MM.1S (cell line): ENCODE results near the gene TPK1.

Source experiments
- DNase-seq: peaks from one replicate; pipeline ENCODE4 v3.0.0-alpha.2; 2015
- H2AFZ ChIP-seq: fragments of 300-600 bp; sonication (generic); 2 replicates; pipeline ENCODE4 v1.6.0; 2016; ENCODE audit warnings: antibody characterized with exemption, low read length
- H3F3A ChIP-seq: fragments of 300-600 bp; sonication (generic); 2 replicates; pipeline ENCODE4 v1.6.1; 2016; ENCODE audit warnings: mild to moderate bottlenecking, antibody characterized with exemption, low read length, moderate library complexity, mixed read lengths; ENCODE audit not compliant: insufficient read depth
- H3K27ac ChIP-seq: fragments of 300-600 bp; sonication (generic); 2 replicates; pipeline ENCODE4 v1.5.1; 2016; ENCODE audit warnings: mild to moderate bottlenecking, low read length
- H3K27me3 ChIP-seq: fragments of 300-600 bp; sonication (generic); replicated peaks from 2 replicates; pipeline ENCODE4 v1.6.0; 2016; ENCODE audit warnings: low read length; ENCODE audit not compliant: insufficient read depth
- H3K36me3 ChIP-seq: fragments of 300-600 bp; sonication (generic); replicated peaks from 2 replicates; pipeline ENCODE4 v1.6.1; 2016; ENCODE audit warnings: mild to moderate bottlenecking, low read length, mixed read lengths; ENCODE audit not compliant: insufficient read depth
- H3K4me1 ChIP-seq: fragments of 300-600 bp; sonication (generic); 2 replicates; pipeline ENCODE4 v1.6.1; 2016; ENCODE audit warnings: low read length, mixed read lengths
- H3K4me2 ChIP-seq: fragments of 300-600 bp; sonication (generic); 2 replicates; pipeline ENCODE4 v1.6.0; 2016; ENCODE audit warnings: low read depth, low read length
- H3K4me3 ChIP-seq: fragments of 300-600 bp; sonication (generic); 2 replicates; pipeline ENCODE4 v1.5.1; 2016; ENCODE audit warnings: low read length, mixed read lengths
- H3K79me2 ChIP-seq: fragments of 300-600 bp; sonication (generic); 2 replicates; pipeline ENCODE4 v1.6.1; 2016; ENCODE audit warnings: mixed run types, low read length, mixed read lengths
- H3K9ac ChIP-seq: fragments of 300-600 bp; sonication (generic); 2 replicates; pipeline ENCODE4 v1.6.1; 2016; ENCODE audit warnings: low read length, mixed read lengths
- H3K9me2 ChIP-seq: fragments of 300-600 bp; sonication (generic); replicated peaks from 2 replicates; pipeline ENCODE4 v1.6.1; 2016; ENCODE audit warnings: mild to moderate bottlenecking, low read length, mixed read lengths; ENCODE audit not compliant: insufficient read depth
- H3K9me3 ChIP-seq: fragments of 300-600 bp; sonication (generic); replicated peaks from 2 replicates; pipeline ENCODE4 v1.6.1; 2016; ENCODE audit warnings: mild to moderate bottlenecking, low read length, mixed read lengths; ENCODE audit not compliant: insufficient read depth
- H4K20me1 ChIP-seq: fragments of 300-600 bp; sonication (generic); 2 replicates; pipeline ENCODE4 v1.6.1; 2016; ENCODE audit warnings: mild to moderate bottlenecking, low read length, moderate library complexity, mixed read lengths; ENCODE audit not compliant: insufficient read depth
- EZH2 ChIP-seq: fragments of 300-600 bp; sonication (generic); optimal IDR thresholded peaks from 2 replicates; pipeline ENCODE3; 2017; ENCODE audit warnings: low read depth, mild to moderate bottlenecking, antibody characterized with exemption, low read length, mixed read lengths
- EZH2phosphoT487 ChIP-seq: fragments of 300-600 bp; sonication (generic); IDR thresholded peaks from 2 replicates; pipeline ENCODE4 v1.6.1; 2018; ENCODE audit warnings: antibody characterized with exemption, low read length
- TF ChIP-seq, protein P1 (sequence below): fragments of 300-600 bp; sonication (generic); IDR thresholded peaks from 2 replicates; pipeline ENCODE4 v1.5.1; 2016; ENCODE audit warnings: antibody characterized with exemption, low read length, mixed read lengths

TPK1 gene

DNA sequence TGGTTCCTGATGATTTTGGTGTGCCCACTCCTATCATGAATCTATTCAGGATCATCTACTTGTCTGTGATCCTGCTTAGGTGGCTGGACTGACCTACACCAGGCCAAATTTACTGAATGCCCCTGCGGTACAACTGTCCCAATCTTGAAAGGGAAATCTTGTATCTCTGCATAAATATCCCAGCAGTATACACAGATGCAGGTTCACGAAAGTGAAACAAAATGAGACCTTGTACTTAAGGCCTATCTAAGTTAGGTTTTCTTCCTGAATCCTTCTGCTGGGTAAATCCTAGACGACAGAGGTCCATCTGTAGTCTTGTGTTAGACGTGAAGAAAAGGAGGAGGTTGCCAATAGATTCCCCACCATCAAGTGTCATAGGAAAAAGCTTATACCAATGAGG, 346.9 kb downstream of the TPK1 start:
- Histone ChIP-seq H3K36me3 (no peaks in the 10 kb centered on the region), H3K4me1 (peaks cover 18% of the 10 kb centered on the region)

DNA sequence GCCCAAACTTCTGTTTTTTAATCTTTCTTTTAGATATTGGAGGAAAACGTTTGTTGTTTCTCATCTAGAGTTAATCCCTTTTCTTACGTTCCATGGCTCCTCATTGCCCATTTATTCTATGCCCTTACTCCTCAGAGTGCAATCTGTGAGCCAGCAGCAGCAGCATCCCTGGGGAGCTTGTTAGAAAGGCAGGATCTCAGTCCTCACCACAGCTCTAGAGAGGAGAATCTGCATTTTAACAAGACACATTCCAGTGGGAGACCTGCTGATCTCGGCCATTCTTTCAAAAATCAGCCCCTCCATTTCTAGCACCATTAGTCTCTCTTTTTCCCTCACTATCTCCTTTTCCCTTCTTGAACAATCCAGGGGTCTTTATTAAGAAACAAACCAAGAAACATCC, 348.0 kb downstream of the TPK1 start:
- Histone ChIP-seq H3K9ac (no peak overlapping the region), H3K4me3 (no peak overlapping the region), H2AFZ (no peak overlapping the region), H4K20me1 (no peaks in the 10 kb centered on the region), H3K27ac (no peak overlapping the region), H3K9me3 (no peaks in the 10 kb centered on the region), H3K4me1 (peaks cover 18% of the 10 kb centered on the region), H3K9me2 (no peaks in the 10 kb centered on the region), H3K27me3 (no peaks in the 10 kb centered on the region), H3K4me2 (no peak overlapping the region), H3K79me2 (no peaks in the 10 kb centered on the region), H3K36me3 (no peaks in the 10 kb centered on the region), H3F3A (no peaks in the 10 kb centered on the region; the same call in 1 of the 2 replicates)
- no peak for TF ChIP-seq EZH2
- TF ChIP-seq, protein P1, sequence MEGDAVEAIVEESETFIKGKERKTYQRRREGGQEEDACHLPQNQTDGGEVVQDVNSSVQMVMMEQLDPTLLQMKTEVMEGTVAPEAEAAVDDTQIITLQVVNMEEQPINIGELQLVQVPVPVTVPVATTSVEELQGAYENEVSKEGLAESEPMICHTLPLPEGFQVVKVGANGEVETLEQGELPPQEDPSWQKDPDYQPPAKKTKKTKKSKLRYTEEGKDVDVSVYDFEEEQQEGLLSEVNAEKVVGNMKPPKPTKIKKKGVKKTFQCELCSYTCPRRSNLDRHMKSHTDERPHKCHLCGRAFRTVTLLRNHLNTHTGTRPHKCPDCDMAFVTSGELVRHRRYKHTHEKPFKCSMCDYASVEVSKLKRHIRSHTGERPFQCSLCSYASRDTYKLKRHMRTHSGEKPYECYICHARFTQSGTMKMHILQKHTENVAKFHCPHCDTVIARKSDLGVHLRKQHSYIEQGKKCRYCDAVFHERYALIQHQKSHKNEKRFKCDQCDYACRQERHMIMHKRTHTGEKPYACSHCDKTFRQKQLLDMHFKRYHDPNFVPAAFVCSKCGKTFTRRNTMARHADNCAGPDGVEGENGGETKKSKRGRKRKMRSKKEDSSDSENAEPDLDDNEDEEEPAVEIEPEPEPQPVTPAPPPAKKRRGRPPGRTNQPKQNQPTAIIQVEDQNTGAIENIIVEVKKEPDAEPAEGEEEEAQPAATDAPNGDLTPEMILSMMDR = no peak
- no peak for TF ChIP-seq EZH2phosphoT487
- DNase-seq = no peak

More for the DNA sequence above, 346.9 kb downstream of the TPK1 start:
- Histone ChIP-seq H2AFZ (peak overlapping the region; percentile 54), H3K4me2 (peak overlapping the region; percentile 23), H3F3A (no peaks in the 10 kb centered on the region; the same call in 1 of the 2 replicates), H3K9me3 (no peaks in the 10 kb centered on the region), H3K27me3 (no peaks in the 10 kb centered on the region), H3K27ac (peak overlapping the region; percentile 24; the same call in 1 of the 2 replicates), H3K9ac (no peak overlapping the region), H4K20me1 (no peaks in the 10 kb centered on the region), H3K9me2 (no peaks in the 10 kb centered on the region), H3K79me2 (no peaks in the 10 kb centered on the region), H3K4me3 (no peak overlapping the region)
- TF ChIP-seq EZH2phosphoT487 (no peak), EZH2 (no peak)
- TF ChIP-seq, protein P1 = no peak
- DNase-seq = peak; percentile 53

DNA sequence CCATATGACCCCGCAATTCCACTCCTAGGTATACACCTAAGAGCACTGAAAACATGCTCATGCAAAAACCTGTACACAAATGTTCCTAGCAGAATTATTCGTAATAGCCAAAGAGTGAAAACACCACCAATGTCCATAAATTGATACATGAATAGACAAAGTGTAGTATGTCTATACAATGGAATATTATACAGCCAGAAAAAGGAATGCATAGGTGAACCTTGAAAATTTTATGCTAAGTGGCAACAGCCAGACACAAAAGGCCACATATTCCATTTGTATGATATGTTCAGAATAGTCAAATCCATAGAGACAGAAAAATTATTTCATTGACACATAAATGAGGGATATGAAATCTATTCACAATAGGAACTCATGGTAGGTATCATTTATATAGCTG, 351.4 kb downstream of the TPK1 start:
- no peaks in the 10 kb centered on the region for H3K79me2 ChIP-seq
- H3K36me3 ChIP-seq = no peaks in the 10 kb centered on the region
- H3F3A ChIP-seq = no peaks in the 10 kb centered on the region
- no peak for DNase-seq
- H3K4me1 ChIP-seq = peaks cover 8% of the 10 kb centered on the region
- H3K4me2 ChIP-seq = no peak overlapping the region
- H3K9me2 ChIP-seq = no peaks in the 10 kb centered on the region
- H3K27ac ChIP-seq = no peak overlapping the region
- no peaks in the 10 kb centered on the region for H3K27me3 ChIP-seq
- H3K4me3 ChIP-seq = no peak overlapping the region
- no peaks in the 10 kb centered on the region for H4K20me1 ChIP-seq
- H3K9ac ChIP-seq = no peak overlapping the region
- no peaks in the 10 kb centered on the region for H3K9me3 ChIP-seq
- TF ChIP-seq EZH2phosphoT487 = no peak
- no peak for TF ChIP-seq EZH2
- TF ChIP-seq, protein P1 = no peak
- H2AFZ ChIP-seq = no peak overlapping the region
